Stimulated activated CD4-positive, alpha-beta T cell treated with anti-CD3 and anti-CD28 coated beads, Interleukin-2, amount 100 ng/mL, for 4 hours (primary cell): ENCODE measurements around the gene RPP30.
A peak's percentile ranks its signal among the peaks of the same experiment; 100 is the strongest.

ENCODE experiments used
- DNase-seq: peaks from one replicate; pipeline ENCODE4 v3.0.0-alpha.2; 2020; ENCODE audit warnings: low read depth

The RPP30 gene

DNA sequence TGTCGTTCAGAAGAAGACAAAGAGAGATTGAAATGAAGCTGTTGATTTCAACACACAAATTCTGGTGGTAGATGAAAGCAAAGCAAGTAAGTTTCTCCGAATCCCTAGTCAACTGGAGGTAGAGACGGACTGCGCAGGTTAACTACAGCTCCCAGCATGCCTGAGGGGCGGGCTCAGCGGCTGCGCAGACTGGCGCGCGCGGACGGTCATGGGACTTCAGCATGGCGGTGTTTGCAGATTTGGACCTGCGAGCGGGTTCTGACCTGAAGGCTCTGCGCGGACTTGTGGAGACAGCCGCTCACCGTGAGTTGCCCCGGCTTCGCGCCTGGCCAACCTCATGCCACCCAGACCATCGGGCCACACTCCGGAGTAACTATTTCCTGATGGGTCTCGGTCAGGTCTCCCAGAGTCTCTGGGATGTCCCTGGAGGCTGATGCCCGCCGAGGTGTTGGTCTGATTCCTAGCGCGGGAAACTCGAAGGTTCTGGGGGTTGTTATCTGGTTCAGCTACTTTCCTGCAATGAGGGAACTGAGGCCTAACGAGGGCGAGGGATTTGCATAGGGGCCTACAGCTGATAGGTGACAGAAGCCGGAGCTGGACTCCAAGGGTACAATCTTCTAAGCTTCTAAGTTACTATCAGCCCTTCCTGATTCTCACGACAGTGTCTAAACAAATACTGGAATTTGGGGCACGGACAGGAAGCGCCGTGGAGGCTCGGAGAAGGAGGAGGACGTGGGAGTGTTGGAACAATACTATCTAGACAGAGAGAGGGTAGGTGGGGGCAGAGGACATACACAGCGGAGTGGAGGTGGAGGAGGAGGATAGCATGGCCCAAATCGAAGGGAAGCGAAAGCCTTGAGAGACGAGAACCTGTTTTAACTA lies at the start of gene RPP30:
RPP30 (plus strand) TSS at position 209 of the 882 bp plus-strand sequence; CDS start at position 222, 13 bp downstream.
- DNase-seq, result peak; percentile 66

GRCh38 chr10:90822508-90822907 lies 49.3 kb upstream of the RPP30 start:
- DNase-seq, result no peak

DNA sequence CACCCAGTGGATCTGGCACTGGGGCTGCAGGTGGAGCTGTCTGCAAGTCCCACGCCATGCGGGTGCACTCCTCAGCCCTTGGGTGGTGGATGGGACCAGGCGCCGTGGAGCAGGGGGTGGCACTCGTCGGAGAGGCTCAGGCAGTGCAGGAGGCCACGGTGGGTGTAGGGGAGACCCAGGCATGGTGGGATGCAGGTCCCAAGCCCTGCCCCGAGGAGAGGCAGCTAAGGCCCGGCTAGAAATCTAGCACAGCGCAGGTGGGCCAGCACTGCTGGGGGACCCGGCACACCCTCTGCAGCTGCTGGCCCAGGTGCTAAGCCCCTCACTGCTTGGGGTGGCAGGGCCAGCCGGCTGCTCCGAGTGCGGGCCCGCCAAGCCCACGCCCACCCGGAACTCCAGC lies 39.7 kb upstream of the RPP30 start:
- DNase-seq, result no peak

DNA sequence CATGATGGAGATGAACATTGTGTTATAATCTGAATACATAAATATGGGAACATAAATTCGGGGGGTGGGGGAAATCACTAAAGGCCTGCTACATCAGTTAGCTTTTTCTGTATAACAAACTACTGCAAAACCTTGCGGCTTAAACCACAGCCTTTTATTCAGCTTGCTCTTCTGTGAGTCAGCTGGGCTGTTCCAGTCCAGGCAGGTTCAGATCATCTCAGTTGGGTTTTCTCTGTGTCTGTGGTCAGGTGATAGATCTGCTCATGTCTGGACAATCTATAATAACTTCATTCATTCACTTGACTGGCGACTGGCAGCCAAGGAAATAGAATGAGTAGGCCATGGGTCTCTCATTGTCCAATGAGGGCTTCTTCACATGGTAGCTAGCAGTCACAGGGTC lies 37.4 kb upstream of the RPP30 start:
- no peak for DNase-seq

DNA sequence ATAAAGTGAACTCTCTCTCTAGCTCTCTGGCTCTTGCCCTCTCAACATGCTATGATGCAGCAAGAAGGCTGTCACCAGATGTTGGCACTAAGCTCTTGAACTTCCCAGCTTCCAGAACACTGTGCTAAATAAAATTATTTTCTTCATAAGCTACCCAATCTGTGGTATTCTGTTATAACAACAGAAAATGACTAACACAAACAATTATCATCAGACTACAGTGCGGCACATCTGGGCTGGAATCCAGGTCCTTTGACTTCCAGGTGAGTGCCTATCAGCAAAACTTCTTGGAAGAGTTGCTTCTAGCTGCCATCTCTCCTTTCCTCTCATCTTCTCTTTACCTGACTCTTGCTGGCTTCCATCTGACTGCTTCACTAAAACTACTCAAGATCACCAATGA lies 34.3 kb upstream of the RPP30 start:
- DNase-seq, result no peak

GRCh38 chr10:90842725-90843124 lies 29.0 kb upstream of the RPP30 start:
- DNase-seq, result no peak

DNA sequence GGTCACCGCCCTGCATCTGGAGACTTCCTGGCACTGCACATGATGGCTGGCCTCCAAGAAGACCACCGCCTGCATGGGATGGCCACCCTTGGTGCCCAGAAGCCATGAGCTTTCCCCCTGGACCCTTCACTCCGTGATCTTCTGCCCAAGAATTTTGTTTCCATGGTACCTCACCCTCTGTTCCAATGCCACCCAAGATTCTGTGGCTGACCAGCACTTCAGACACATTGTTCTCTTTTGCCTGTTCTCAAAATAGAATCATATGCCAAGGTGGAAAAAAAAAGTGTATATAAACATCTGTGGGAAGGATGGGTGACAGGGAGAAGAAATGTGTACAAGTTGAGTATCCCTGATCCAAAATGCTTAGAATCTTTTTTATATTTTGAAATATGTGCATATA lies 26.0 kb upstream of the RPP30 start:
- DNase-seq, result no peak

DNA sequence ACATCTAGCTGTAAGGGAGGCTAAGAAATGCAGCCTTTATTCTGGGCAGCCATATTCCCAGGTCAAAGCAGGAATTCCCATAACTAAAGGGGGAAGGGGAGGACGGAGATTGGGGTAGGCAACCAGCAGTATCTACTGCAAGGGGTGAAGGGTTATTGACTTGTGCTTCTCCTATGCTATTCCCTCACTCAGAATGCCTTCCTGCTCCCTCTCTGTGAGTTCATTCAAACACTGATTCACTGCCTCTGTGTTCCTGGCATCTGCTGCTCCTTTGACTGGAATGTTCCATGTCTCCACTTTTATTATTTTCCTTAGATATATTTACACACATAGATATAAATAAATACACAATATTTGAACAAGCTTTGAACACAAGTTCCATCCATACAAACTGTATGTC lies 25.0 kb upstream of the RPP30 start:
- DNase-seq, result no peak

- DNase-seq, result no peak
These were observed 24.3 kb upstream of the RPP30 start for GRCh38 chr10:90847436-90847835.

- DNase-seq, result no peak
These were observed 21.6 kb upstream of the RPP30 start for GRCh38 chr10:90849956-90850749.

DNA sequence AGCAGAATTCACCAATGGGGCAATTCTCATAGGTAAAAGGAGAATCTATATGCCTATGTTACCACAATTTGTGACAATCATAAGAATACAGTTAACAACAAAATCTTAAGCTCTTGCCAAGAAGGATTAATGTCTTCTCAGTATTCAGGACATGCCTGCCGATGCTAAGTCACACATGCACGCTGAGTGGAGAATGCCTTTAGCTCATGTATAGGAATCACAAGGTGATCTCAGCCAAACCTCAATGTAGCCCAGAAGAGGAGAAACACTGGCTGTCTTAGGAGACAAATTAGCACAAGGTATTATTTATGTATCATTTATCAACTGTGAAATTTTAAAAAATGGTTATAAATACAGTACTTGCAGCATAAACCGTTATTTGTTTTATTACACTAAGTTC lies 16.6 kb upstream of the RPP30 start:
- DNase-seq, result no peak

DNA sequence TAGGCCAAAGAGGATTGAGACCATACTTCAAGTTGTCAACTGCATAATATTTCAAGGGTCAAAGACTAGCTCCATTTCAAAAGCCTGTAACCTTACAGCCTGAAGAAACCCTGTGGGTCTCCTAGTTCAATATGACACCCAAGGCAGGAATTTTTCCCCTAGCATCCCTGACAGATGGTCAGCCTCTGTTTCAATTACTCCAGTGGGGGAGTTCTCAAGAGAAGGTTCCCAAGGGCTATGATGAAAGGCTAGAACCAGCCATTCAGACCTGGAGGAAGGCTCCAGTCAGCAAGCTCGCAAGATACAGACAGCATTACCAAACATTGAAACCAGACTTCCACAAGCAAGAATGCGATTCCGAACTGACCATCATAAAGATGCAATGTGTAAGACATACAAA lies 15.5 kb upstream of the RPP30 start:
- no peak for DNase-seq

GRCh38 chr10:90856964-90857634 lies 14.7 kb upstream of the RPP30 start:
- DNase-seq, result no peak

- DNase-seq, result peak; percentile 33
These were observed 13.9 kb upstream of the RPP30 start, which contains the start of gene HTR7 for GRCh38 chr10:90857635-90858460. Gene HTR7 (minus strand): TSS chr10:90858039. CDS start chr10:90857671, 368 bp downstream.

DNA sequence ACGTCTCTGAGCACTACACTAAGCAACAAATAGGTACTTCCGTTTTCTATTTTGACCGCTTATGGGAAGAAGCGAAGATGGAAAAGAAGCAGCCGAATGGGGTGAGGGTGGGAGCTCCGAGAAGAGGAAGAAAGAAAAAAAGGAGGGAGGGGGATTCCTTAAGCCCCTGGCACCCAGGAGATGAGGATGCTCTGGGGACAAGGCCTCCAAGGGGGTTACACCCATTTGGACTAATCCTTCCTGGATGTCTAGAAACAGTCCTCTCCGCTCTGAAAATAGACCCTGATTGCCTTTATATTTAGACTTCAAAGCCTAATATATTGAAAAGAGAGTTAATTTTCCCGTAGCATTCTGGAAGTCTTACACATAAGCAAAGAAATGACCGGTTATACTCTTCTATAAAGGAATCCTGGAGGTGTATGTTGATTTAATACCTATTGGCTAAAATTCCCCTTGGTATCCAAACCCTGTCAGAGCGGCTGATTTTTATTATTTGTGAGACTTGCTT lies 13.3 kb upstream of the RPP30 start:
- DNase-seq, result no peak

- no peak for DNase-seq
These were observed 12.4 kb upstream of the RPP30 start for GRCh38 chr10:90859321-90859751.

DNA sequence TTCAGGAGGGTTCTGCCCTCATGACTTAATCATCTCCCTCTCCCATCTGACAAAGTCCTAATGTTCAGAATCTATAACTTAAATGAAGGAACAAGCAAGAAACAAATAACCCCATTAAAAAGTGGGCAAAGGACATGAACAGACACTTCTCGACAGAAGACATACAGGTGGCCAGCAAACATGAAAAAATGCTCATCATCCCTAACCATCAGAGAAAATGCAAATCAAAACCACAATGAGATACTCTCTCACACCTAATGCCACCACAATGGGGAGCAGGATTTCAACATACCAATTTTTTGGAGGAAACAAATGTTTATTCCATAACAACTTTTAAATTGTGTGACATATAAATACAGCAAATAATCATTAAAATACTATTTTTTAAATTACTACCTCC lies 11.0 kb upstream of the RPP30 start:
- no peak for DNase-seq

DNA sequence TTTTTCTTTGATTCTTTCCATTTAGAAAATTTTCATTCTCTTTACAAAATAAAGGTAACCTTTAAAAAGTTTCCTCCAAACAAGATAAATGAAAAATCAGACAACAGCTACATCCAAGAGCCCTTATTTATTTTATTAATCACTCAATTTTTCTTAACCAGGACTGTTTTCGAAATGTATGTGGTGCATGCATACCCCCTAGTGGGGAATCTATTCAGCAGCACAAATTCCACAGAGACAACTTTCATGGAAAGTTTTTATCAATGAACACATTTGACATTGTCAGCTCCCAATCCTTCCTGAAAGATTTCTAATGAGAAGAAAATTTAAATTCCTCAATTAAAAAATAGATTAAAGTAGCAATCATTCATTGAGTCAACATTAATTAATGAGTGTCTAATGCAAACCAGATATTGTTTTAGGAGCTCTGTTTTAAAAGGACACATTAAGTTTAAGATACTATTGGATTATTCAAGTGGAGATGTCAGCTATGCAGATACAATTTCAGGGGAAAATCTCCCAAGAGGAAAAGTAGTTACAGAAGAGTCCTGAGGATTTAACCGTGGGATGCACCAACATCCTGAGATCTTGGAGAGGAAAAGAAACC lies 8.8 kb upstream of the RPP30 start:
- no peak for DNase-seq

DNA sequence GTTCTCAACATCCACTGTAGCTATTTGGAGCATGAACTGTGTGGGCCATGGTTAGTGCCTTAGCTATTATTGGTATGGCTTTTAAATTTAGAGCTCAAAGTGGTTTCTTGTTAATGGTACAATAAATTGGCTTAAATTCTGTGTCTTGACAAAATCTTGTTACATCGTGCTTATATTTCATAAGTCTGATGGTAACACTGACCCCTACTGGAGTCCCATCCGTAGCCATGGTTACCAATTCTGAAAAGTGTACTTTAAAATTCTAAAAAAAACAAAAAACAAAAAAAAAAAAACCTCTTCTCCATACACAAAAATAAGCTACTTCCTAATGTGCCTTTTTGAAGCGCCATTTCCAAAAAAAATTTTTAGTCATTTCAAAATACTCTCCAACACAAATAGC lies 6.4 kb upstream of the RPP30 start:
- DNase-seq, result no peak

- no peak for DNase-seq
These were observed 5.7 kb upstream of the RPP30 start for GRCh38 chr10:90866050-90866598.
